NCI-H2081 (cell line): ENCODE measurements around the gene SLC25A39.
A peak's percentile ranks its signal among the peaks of the same experiment; 100 is the strongest.
"Not testable (repeated sequence)": the region's sequence is repeated elsewhere in the genome, so short reads cannot be mapped to it uniquely, and the experiment has no call there.

Experiments used
- DNase-seq, 2 experiments: peaks; one replicate each; lab custom pipeline; 2025; lab: John Stamatoyannopoulos, UW

The SLC25A39 gene, protein sequence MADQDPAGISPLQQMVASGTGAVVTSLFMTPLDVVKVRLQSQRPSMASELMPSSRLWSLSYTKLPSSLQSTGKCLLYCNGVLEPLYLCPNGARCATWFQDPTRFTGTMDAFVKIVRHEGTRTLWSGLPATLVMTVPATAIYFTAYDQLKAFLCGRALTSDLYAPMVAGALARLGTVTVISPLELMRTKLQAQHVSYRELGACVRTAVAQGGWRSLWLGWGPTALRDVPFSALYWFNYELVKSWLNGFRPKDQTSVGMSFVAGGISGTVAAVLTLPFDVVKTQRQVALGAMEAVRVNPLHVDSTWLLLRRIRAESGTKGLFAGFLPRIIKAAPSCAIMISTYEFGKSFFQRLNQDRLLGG

GRCh38 chr17:44324571-44325275 lies at the start of gene SLC25A39:
Gene SLC25A39 (minus strand): TSS chr17:44324823. CDS start chr17:44323562, 1,261 bp downstream.
- DNase-seq = peak; percentile 89 to 95

DNA sequence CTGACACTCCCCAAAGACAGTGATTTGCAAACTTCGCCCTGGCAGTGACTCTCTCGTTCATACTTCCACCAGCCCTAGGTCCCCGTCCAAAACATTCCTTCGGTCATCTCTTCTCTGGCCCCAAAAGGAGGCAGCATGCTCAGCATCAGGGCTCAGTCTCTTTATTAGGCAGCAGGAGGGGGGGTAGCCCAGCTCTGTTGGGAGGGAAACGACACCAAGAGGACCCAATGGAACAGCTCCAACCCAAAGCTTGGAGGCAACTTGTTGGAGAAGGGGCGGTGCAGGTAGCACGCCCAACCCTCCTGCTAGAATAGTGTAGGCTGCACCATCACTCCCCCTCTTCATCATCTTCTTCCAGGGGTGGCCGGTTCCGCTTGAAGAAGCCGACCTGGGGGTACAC lies 47.4 kb upstream of the SLC25A39 start:
- no peak for DNase-seq

DNA sequence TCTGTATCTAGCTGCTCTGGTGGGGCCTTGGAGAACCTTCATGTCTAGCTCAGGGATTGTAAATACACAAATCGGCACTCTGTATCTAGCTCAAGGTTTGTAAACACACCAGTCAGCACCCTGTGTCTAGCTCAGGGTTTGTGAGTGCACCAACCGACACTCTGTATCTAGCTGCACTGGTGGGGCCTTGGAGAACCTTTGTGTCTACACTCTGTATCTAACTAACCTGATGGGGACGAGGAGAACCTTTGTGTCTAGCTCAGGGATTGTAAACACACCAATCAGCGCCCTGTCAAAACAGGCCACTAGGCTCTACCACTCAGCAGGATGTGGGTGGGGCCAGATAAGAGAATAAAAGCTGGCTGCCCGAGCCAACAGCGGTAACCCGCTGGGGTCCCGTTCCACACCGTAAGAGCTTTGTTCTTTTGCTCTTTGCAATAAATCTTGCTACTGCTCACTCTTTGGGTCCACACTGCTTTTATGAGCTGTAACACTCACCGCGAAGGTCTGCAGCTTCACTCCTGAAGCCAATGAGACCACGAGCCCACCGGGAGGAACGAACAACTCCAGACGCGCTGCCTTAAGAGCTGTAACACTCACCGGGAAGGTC lies 44.9 kb upstream of the SLC25A39 start:
- DNase-seq = not testable (repeated sequence)

- DNase-seq = not testable (repeated sequence)
Measured at GRCh38 chr17:44368391-44369243, 44.0 kb upstream of the SLC25A39 start.

DNA sequence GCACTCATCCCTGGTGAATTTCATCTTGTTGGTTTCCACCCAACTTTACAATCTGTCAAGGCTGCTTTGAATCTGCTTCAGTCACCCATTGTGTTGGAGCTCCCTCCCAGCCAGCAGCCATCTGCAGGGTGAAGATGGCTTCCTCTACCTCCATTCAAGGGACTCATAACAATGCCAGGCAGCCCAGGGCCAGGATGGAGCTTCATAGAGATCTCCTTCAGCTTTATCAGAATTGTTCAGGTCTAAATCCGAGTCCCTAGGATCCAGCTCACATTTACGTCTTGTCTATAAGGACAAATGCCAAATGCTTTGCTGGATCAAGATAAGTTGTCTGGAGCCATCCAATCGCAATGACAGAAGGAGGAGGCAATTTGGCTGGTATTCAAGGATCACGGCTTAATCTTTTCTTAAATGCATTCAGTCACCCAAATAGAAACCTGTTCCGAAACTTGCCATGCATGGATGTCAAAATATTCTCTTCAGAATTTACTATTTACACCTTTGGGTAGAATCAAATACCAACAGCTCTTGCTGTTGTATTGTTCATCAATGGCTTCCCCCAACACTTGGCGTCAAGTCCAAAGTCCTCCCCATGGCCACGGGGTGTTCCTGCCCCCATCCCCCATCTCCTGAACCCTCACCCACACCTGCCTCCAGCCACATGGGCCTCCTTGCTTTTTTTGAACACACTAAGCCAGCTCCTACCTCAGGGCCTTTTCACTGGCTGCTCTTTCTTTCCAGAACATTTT lies 42.8 kb upstream of the SLC25A39 start:
- no peak for DNase-seq

DNA sequence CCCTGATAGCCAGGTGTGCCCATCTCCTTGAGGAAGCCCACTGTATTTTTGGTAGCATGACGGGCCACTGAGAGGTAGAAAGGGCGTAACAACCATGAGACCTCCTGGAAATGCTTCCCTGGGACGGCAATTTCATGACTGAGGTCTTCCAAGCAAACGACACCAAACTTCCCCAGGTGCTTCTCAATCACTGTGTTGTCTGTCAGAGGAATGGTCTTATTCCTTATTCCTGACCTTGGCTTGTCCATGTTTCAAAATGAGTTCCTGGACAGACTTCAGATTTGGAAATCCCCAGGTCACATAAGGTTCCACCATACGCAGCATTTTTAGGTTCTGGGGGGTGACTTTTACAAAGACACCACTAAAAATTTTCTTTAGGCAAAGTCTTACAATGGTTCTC lies 40.4 kb upstream of the SLC25A39 start:
- not testable (repeated sequence) for DNase-seq

GRCh38 chr17:44363613-44364159 lies 39.1 kb upstream of the SLC25A39 start, which contains the start of gene FAM171A2:
Gene FAM171A2 (minus strand): TSS chr17:44363853. CDS start chr17:44363714, 139 bp downstream.
- DNase-seq = peak; percentile 66 to 75

DNA sequence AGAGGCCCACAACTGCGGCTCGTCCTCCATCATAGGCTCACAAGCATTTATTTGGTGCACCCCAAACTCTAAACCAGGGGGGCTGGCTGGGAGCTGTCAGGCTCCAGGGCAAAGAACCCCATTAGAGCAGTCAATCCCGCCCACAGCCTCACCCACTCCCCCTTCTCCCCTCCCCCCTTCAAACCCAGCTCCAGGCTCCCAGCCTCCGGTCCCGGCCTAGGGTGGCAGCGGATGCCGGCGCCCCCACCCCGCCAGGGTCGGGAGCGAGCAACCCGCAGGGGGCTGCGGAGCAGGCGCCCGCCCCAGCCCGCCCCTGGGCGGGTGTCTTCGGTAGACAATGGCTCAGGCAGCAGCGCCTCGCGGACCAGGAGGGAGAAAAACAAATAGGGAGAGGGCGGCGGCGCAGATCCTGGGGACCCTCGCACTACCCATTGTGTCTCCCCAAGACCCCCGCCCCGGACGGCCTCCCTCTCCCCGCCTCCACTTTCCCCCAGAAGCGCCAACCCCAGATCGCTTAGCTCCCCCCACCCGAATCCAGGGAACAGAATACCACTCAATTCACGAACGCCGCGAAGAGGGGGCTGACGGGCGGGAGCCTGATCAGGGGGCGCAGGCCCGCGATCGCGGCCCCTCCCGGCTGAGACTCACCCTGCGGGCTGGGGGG lies 38.5 kb upstream of the SLC25A39 start:
- peak; percentile 43 to 71 for DNase-seq

GRCh38 chr17:44362459-44362948 lies 37.9 kb upstream of the SLC25A39 start:
- DNase-seq = no peak

GRCh38 chr17:44361292-44362260 lies 37.0 kb upstream of the SLC25A39 start:
- DNase-seq = peak in 1 of 2 experiments; percentile 29

DNA sequence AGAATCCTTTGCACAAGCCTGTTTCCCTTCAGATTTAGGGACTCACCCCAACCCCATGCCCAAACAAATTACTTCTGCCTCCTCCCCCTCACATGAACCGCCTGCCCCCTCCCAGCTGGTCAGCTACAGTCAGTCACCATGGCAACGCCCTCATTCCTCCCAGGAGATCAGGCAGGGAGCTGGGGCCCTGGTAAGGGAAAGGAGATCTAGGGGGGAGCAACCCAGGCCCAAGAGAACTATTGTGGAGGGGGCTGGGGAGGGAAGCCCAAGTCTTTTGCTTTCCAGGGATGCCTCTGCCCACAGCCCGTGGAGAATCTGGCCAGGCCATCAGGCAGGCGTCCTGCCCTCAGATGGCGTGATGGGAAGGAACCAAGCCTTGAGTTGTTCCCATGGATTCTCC lies 36.2 kb upstream of the SLC25A39 start:
- no peak for DNase-seq

DNA sequence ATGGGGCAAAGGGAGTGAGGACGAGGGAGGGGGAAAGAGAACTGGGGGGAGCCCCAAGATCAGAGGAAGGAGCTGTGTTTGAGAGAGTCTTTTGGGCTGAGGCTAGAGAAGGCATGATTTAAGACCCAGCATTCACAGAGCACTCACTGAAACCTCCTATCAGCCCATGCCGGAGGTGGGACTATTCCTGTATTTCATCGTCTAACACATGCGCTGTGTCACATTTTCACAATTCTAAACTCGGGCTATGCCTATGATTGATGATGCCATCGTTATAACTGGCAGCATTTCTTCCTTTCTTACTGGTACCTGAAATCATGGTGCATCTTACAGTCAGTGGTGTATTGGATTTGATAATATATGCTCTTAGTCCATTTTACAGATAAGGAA lies 35.5 kb upstream of the SLC25A39 start:
- no peak for DNase-seq

- DNase-seq = no peak
Measured at GRCh38 chr17:44359458-44360143, 35.0 kb upstream of the SLC25A39 start.

- peak in 1 of 2 experiments; percentile 42 for DNase-seq
Measured at GRCh38 chr17:44359006-44359405, 34.4 kb upstream of the SLC25A39 start.

- no peak for DNase-seq
Measured at GRCh38 chr17:44358066-44358465, 33.4 kb upstream of the SLC25A39 start.

DNA sequence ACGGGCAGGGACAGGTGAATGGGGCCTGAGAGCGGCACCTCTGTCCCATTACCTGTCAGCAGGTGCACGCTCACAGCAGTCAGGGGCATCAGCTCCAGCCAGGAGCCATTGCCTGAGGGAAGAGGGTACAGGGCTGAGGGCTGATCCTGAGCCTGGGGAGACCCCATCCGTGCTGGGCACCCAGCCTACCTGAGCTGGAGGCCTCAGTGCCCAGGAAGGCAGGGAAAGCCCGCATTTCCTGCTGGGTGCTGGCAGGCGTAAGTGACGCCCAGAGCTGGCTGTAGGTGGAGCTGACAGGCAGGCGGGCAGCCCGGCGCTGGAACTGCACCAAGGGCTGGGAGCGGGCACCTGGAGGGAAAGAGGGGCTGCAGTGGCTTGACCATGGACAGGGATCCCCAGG lies 31.6 kb upstream of the SLC25A39 start:
- DNase-seq = no peak

GRCh38 chr17:44355642-44356099 lies 31.0 kb upstream of the SLC25A39 start:
- no peak for DNase-seq
